Spleen (tissue), 11 donors: ENCODE data around the gene UST. TPM values are rescaled to one million over a fixed set of nuclear protein-coding genes. Genes with fewer than 3 reads are reported as not detected.

Experiments
- DNase-seq: peaks from one replicate; pipeline ENCODE4 v3.0.0-alpha.2; 2020
- H3K27ac ChIP-seq, 8 donors: fragments of 200-600 bp; sonication (generic) in 7 of 8; 1 replicate in 4 of 8; 2 replicates in 4 of 8; pipeline versions ENCODE4 v1.5.0 to v1.8.0; 2016 to 2021; ENCODE audit warnings: inconsistent platforms in 4 of 8, mild to moderate bottlenecking in 4 of 8, moderate library complexity in 1 of 8
- H3K27me3 ChIP-seq, 7 donors: fragments of 200-600 bp; sonication (generic) in 6 of 7; replicated peaks in 1 of 7; 1 replicate in 4 of 7; 2 replicates in 3 of 7; pipeline versions ENCODE4 v1.5.0 to v1.8.0; 2016 to 2021; ENCODE audit warnings: inconsistent platforms in 3 of 7, mild to moderate bottlenecking in 1 of 7
- H3K36me3 ChIP-seq, 6 donors: fragments of 200-600 bp; sonication (generic) in 5 of 6; 1 replicate in 4 of 6; 2 replicates in 2 of 6; pipeline versions ENCODE4 v1.5.0 to v1.8.0; 2016 to 2021; ENCODE audit warnings: inconsistent platforms in 2 of 6
- H3K4me1 ChIP-seq, 6 donors: fragments of 200-600 bp; sonication (generic) in 5 of 6; 1 replicate in 3 of 6; 2 replicates in 3 of 6; pipeline versions ENCODE4 v1.5.0 to v1.8.0; 2016 to 2021; ENCODE audit warnings: inconsistent platforms in 3 of 6
- H3K4me3 ChIP-seq, 8 donors: fragments of 200-600 bp; sonication (generic) in 7 of 8; 1 replicate in 4 of 8; 2 replicates in 4 of 8; pipeline versions ENCODE4 v1.5.0 to v1.8.0; 2016 to 2021; ENCODE audit warnings: inconsistent platforms in 4 of 8, mild to moderate bottlenecking in 4 of 8, moderate library complexity in 2 of 8
- H3K9me3 ChIP-seq, 8 donors: fragments of 200-600 bp; sonication (generic) in 7 of 8; 1 replicate in 4 of 8; 2 replicates in 4 of 8; pipeline versions ENCODE4 v1.5.0 to v1.8.0; 2016 to 2021; ENCODE audit warnings: inconsistent platforms in 4 of 8
- POLR2A ChIP-seq, 3 donors: fragments of 450-650 bp; IDR thresholded peaks; one replicate each; pipeline ENCODE4 v1.5.1; 2017; ENCODE audit warnings: antibody characterized with exemption in 3 of 3, mild to moderate bottlenecking in 1 of 3
- POLR2AphosphoS5 ChIP-seq, 3 donors: sonication (generic); formaldehyde crosslinking; IDR thresholded peaks; one replicate each; pipeline ENCODE4 v1.5.1; 2017; ENCODE audit warnings: antibody characterized with exemption in 3 of 3
- WGBS, 5 donors: extraction: QIAGEN DNeasy Blood & Tissue Kit in 3 of 5; methylation state at CpG; one replicate each; pipeline versions ENCODE4 v1.1.5 to v1.1.7; 2013 to 2018; 5-methylcytosine and 5-hydroxymethylcytosine counted together
- intact Hi-C: fragments of 100-400 bp; cut with DNase I; formaldehyde crosslinking; loops from one replicate; pipeline ENCODE4 v1.15.0; 2023; ENCODE audit warnings: low total_unique reads
- polyA plus RNA-seq, 3 donors: library from polyadenylated mRNA; stranded (reverse); fragments of 200-250 nt; gene quantifications; one replicate each; pipeline ENCODE4 v1.2.1, GENCODE V29; 2013
- total RNA-seq, 7 donors: library from RNA; depleted of rRNA in 3 of 7; stranded (reverse); fragments of >200 nt in 3 of 7; fragmentation: NEBNext Ultra II Directional in 4 of 7; extraction: Animal tissue kit (Norgen Biotek cat#: 25700) in 4 of 7; gene quantifications; one replicate each; pipeline versions ENCODE4 v1.1.0 to v1.2.1, GENCODE V29; 2016 to 2021
- TF ChIP-seq, protein P1 (sequence below), 11 experiments: fragments of 200-600 bp in 7 of 11; fragments of 450-650 bp in 4 of 11; sonication (generic) in 4 of 11; IDR thresholded peaks in 8 of 11; conservative IDR thresholded peaks in 3 of 11; 1 replicate in 7 of 11; 2 replicates in 4 of 11; pipeline versions ENCODE4 v1.4.0 to v1.8.0; 2016 to 2021; ENCODE audit warnings: antibody characterized with exemption in 11 of 11, inconsistent platforms in 4 of 11, mild to moderate bottlenecking in 1 of 11
- donor health status: healthy with polysubstance abuse.
- donor health status: DM: no; HTN: no; CAD: no; lungs with moderate emphysema.
- donor health status: DM: no; HTN: no; CAD: no.
- donor health status: Bipolar disorder and iron deficiency.
- donor health status: healthy.
- donor health status: DM: no; HTN: no; CAD: no.
- donor health status: DM: yes; HTN: yes; CAD: no.

The UST gene
- total and polyA plus RNA-seq, 10 donors = 6.4 to 26.8 (median 14.4) TPM

- Histone ChIP-seq H3K9me3 (peaks cover 0 to 2% (median 0%) of the 10 kb centered on the region in 8 donors), H3K36me3 (peaks cover 0 to 2% (median 0%) of the 10 kb centered on the region in 6 donors), H3K4me3 (no peak overlapping the region), H3K27me3 (no peaks in the 10 kb centered on the region), H3K27ac (peak overlapping the region in 1 of 8 donors; percentile 13), H3K4me1 (peaks cover 0 to 26% (median 4%) of the 10 kb centered on the region in 6 donors)
- no peak for DNase-seq
- TF ChIP-seq POLR2A (IDR thresholded peaks at IDR 0.05) (no peak), POLR2AphosphoS5 (IDR thresholded peaks at IDR 0.05) (no peak)
- TF ChIP-seq, protein P1, sequence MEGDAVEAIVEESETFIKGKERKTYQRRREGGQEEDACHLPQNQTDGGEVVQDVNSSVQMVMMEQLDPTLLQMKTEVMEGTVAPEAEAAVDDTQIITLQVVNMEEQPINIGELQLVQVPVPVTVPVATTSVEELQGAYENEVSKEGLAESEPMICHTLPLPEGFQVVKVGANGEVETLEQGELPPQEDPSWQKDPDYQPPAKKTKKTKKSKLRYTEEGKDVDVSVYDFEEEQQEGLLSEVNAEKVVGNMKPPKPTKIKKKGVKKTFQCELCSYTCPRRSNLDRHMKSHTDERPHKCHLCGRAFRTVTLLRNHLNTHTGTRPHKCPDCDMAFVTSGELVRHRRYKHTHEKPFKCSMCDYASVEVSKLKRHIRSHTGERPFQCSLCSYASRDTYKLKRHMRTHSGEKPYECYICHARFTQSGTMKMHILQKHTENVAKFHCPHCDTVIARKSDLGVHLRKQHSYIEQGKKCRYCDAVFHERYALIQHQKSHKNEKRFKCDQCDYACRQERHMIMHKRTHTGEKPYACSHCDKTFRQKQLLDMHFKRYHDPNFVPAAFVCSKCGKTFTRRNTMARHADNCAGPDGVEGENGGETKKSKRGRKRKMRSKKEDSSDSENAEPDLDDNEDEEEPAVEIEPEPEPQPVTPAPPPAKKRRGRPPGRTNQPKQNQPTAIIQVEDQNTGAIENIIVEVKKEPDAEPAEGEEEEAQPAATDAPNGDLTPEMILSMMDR (IDR thresholded peaks at IDR 0.05 in 8 of 11, conservative IDR thresholded peaks at IDR 0.05 in 3 of 11) = no peak
- 63 to 74% (median 70%) methylated on average over 3 of the region's 3 CpGs for WGBS, 5 donors
- intact Hi-C loops = no loop called here
These were observed 241.2 kb downstream of the UST start for GRCh38 chr6:148987982-148988381.

GRCh38 chr6:148989585-148989984, 242.8 kb downstream of the UST start:
- H3K27ac ChIP-seq = no peak overlapping the region
- H3K9me3 ChIP-seq = peaks cover 0 to 10% (median 0%) of the 10 kb centered on the region in 8 donors
- H3K4me1 ChIP-seq = peaks cover 0 to 26% (median 4%) of the 10 kb centered on the region in 6 donors
- H3K27me3 ChIP-seq = no peaks in the 10 kb centered on the region
- no peak for DNase-seq
- H3K4me3 ChIP-seq = no peak overlapping the region
- intact Hi-C loops = no loop called here
- peaks cover 0 to 9% (median 0%) of the 10 kb centered on the region in 6 donors for H3K36me3 ChIP-seq
- TF ChIP-seq POLR2A (IDR thresholded peaks at IDR 0.05) (no peak), POLR2AphosphoS5 (IDR thresholded peaks at IDR 0.05) (no peak)
- TF ChIP-seq, protein P1 (IDR thresholded peaks at IDR 0.05 in 8 of 11, conservative IDR thresholded peaks at IDR 0.05 in 3 of 11) = no peak
- 68 to 90% (median 87%) methylated on average over 1 of the region's 1 CpG for WGBS, 5 donors

DNA sequence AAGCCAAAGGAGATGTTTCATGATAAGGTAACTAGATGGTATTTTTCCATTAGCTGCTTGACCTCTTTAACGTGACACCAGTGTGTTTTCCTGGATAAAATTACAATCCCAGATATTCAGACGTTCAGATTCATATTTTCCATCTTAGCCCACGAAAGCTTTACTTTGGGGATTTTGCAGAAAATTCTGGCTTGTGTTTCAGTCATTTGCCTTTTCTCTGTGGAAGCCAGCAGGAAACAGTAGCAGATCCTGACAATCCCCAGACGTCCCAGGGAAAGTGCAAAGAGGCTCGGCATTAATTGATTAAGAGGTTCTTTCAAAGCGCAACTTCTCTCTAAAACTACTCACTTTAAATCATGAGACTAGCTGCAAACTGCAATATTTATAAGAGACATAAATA, 243.6 kb downstream of the UST start:
- TF ChIP-seq, protein P1 (IDR thresholded peaks at IDR 0.05 in 8 of 11, conservative IDR thresholded peaks at IDR 0.05 in 3 of 11) = no peak
- TF ChIP-seq POLR2A (IDR thresholded peaks at IDR 0.05) (no peak), POLR2AphosphoS5 (IDR thresholded peaks at IDR 0.05) (no peak)
- Histone ChIP-seq H3K27ac (no peak overlapping the region), H3K27me3 (no peaks in the 10 kb centered on the region), H3K4me3 (no peak overlapping the region), H3K9me3 (peaks cover 0 to 10% (median 0%) of the 10 kb centered on the region in 8 donors), H3K36me3 (peaks cover 0 to 9% (median 0%) of the 10 kb centered on the region in 6 donors), H3K4me1 (peaks cover 0 to 26% (median 4%) of the 10 kb centered on the region in 6 donors)
- 83 to 94% (median 89%) methylated on average over 6 of the region's 6 CpGs for WGBS, 5 donors
- no peak for DNase-seq
- intact Hi-C loops = no loop called here

- H3K4me3 ChIP-seq = no peak overlapping the region
- DNase-seq = no peak
- no peak overlapping the region for H3K27ac ChIP-seq
- H3K27me3 ChIP-seq = no peaks in the 10 kb centered on the region
- H3K36me3 ChIP-seq = peaks cover 0 to 9% (median 0%) of the 10 kb centered on the region in 6 donors
- H3K9me3 ChIP-seq = peaks cover 3 to 20% (median 12%) of the 10 kb centered on the region in 8 donors
- WGBS, 5 donors = 80 to 91% (median 88%) methylated on average over 1 of the region's 1 CpG
- TF ChIP-seq, protein P1 (IDR thresholded peaks at IDR 0.05 in 8 of 11, conservative IDR thresholded peaks at IDR 0.05 in 3 of 11) = no peak
- no peak for TF ChIP-seq POLR2AphosphoS5 (IDR thresholded peaks at IDR 0.05)
- no peak for TF ChIP-seq POLR2A (IDR thresholded peaks at IDR 0.05)
- H3K4me1 ChIP-seq = peaks cover 4 to 37% (median 17%) of the 10 kb centered on the region in 6 donors
- intact Hi-C loops = no loop called here
These were observed 250.0 kb downstream of the UST start for GRCh38 chr6:148996815-148997214.
